Vagina (tissue), 2 donors: Measurements from ENCODE around the gene TNS3.

Source experiments
- CTCF ChIP-seq, 3 experiments: fragments of 450-650 bp in 2 of 3; fragments of 200-600 bp in 1 of 3; sonication (generic) in 1 of 3; IDR thresholded peaks; one replicate each; pipeline ENCODE4 v1.5.1; 2017 to 2019; ENCODE audit warnings: antibody characterized with exemption in 3 of 3, mild to moderate bottlenecking in 2 of 3, moderate library complexity in 2 of 3
- POLR2AphosphoS5 ChIP-seq, 2 donors: sonication (generic); formaldehyde crosslinking; IDR thresholded peaks; one replicate each; pipeline ENCODE4 v1.9.0; 2017; ENCODE audit warnings: antibody characterized with exemption in 2 of 2, mild to moderate bottlenecking in 2 of 2, low read depth in 1 of 2; ENCODE audit not compliant: insufficient read depth in 1 of 2

DNA sequence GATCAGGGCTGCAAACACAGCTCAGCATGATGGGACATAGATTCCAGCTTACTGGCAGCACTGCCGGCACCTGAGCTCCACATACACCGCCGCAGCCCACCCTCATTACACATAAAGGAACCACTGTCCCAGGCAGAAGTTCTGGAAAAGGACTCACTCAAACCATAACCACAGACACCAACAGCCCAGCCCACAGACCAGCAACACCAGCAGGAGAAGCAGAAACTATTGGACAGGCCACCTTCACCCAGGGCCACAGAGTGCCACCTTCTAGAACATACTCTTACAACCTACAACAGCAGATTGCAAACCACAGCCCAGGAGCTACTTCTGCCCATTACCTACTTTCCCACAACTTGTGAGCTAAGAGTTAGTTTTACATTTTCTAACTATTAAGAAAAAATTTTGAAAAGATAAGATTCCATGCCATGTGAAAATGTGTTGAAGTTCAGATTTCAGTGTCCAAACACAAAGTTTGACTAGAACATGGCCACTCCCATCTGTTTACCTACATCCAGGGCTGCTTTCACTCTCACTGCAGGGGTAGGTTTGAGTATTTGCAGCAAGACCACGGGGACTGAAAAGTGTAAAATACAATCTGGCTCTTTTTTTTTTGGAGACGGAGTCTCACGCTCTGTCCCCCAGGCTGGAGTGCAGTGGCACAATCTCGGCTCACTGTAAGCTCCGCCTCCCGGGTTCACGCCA, 153.0 kb downstream of the TNS3 start:
- no peak for TF ChIP-seq CTCF (IDR thresholded peaks at IDR 0.05)
- no peak for TF ChIP-seq POLR2AphosphoS5 (IDR thresholded peaks at IDR 0.05; ENCODE audit: insufficient read depth in 1 of 2, low read depth in 1 of 2)
